Fibroblast of mammary gland (primary cell): ENCODE data around the gene DDX17.
A peak's percentile ranks its signal among the peaks of the same experiment; 100 is the strongest.

ENCODE experiments used
- DNase-seq: peaks from one replicate; pipeline ENCODE4 v3.0.0-alpha.2; 2010; ENCODE audit warnings: low read depth
- H3K4me3 ChIP-seq: 2 replicates; pipeline ENCODE4 v1.5.1; 2011; ENCODE audit warnings: low read depth, mild to moderate bottlenecking, low read length, moderate library complexity; ENCODE audit not compliant: control insufficient read depth
- CTCF ChIP-seq: conservative IDR thresholded peaks from 2 replicates; pipeline ENCODE4 v1.5.1; 2011; ENCODE audit warnings: low read depth, low read length, inconsistent platforms; ENCODE audit not compliant: control insufficient read depth, insufficient read depth

DDX17 gene

DNA sequence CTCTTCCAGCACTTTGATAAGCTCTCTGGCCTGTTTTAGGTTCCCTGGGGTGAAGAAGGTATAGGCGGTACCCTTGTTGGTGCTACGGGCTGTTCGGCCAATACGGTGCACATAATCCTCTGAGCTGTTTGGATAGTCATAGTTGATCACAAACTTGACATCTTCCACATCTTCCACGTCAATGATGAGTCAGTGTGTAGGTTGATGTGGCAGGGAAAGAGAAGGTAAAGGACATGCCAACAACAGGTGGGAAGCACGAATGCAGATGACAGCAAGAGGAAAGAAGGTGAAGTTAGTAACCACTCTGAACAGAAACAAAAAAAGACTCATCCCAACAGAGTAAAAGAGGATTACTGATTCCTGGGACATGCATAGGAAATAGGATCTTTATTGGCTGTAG is 18.2 kb downstream of the DDX17 start:
- no peak overlapping the region for H3K4me3 ChIP-seq
- no peak for TF ChIP-seq CTCF
- DNase-seq = peak; percentile 48

- no peak overlapping the region for H3K4me3 ChIP-seq
- no peak for TF ChIP-seq CTCF
- DNase-seq = no peak
Measured at GRCh38 chr22:38485783-38486182, 20.3 kb downstream of the DDX17 start.

- TF ChIP-seq CTCF = no peak
- DNase-seq = no peak
- no peak overlapping the region for H3K4me3 ChIP-seq
Measured at GRCh38 chr22:38484244-38484643, 21.9 kb downstream of the DDX17 start.

GRCh38 chr22:38482662-38483308 is 23.3 kb downstream of the DDX17 start:
- TF ChIP-seq CTCF = no peak
- DNase-seq = no peak
- H3K4me3 ChIP-seq = no peak overlapping the region

DNA sequence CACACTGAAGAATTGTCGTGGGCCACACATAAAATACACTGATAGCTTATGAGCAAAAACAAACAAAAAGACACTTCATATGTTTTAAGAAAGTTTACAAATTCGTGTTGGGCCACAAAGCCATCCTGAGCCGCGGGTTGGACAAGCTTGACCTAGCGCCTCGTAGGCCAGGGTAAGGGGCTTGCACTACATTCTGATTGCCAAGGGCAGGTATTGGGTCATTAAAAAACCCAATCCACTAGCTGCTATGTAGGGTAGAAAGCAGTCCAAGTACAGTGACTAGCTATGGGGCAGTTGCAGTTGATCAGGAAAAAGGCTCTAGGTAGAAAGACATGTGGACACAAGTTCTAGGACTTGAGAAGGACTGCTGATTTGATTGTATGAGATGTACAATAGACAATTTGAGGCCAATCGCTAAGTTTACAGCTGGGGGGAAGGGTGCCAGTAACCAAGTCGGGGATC is 24.2 kb downstream of the DDX17 start:
- no peak overlapping the region for H3K4me3 ChIP-seq
- no peak for DNase-seq
- TF ChIP-seq CTCF = no peak

DNA sequence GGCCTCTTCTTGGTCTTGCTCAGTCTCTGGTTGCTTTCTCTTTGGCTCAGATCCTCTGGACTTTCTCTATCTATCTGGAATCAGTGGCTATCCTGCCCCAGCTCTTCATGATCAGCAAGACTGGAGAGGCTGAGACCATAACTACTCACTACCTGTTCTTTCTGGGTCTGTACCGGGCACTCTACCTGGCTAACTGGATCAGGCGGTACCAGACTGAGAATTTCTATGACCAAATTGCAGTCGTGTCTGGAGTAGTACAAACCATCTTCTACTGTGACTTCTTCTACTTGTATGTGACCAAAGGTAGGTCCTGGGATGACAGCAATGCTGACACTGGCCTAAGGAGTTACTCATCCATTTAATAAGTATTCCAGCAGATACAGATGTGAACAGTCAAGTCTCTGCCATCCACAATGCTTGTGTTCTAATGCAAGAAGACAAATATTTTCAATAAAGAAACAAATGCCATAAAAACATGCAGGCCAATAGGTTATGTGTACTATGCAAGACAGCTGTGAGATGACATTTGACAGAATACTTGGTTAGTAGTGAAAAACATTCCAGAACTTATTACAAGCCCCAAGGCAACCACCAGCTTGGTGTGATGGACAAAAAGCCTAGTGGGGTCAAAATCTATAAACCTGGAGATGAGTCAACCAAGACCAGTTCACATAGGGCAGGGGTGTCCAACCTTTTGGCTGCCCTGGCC is 24.8 kb downstream of the DDX17 start:
- no peak overlapping the region for H3K4me3 ChIP-seq
- DNase-seq = no peak
- TF ChIP-seq CTCF = no peak
